GM18873 (cell line): ENCODE results near the gene GTPBP1.

Experiments
- ATAC-seq: cut with Tn5 transposase; IDR thresholded peaks from one replicate; pipeline ENCODE4 v1.9.1; 2021; ENCODE audit warnings: mild to moderate bottlenecking, moderate library complexity, moderate number of reproducible peaks; ENCODE audit not compliant: unreplicated experiment, low FRiP score

Gene GTPBP1

DNA sequence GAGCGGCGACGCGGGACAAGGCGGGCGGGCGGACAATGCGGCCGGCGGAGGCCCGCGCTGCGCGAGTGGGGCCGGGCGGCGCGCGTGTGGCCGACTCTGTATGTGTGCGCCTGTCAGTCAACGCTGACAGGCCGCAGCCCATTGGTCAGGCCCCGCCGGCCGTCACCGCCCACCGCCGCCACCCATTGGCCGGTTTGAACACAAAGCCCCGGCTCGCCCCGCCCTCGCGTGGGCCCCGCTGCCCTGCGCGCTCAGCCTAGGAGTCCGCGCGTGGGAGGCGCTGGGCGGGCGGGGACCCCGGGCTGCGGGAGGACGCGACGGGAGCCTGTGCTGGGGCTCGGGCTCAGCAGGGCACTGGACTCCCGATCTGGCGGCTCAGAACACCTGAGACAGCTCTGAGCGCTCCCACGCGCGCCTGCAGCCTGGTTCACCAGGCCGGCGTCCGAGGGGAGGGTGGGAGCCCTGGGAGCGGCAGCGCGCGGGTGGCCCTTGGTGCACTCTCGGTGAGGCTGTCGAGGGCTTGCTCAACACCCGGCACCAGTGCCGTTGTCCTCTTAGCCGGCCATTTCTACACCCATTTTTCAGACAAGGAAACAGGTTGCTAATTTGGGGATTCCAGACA is 50.3 kb downstream of the GTPBP1 start, which contains the start of gene SUN2:
SUN2 (minus strand) TSS at position 88 of the 622 bp plus-strand sequence. CDS start 3,370 bp downstream, outside the sequence.
- ATAC-seq, result peak; percentile 43

GRCh38 chr22:38756711-38757463 is 51.1 kb downstream of the GTPBP1 start:
- no peak for ATAC-seq

DNA sequence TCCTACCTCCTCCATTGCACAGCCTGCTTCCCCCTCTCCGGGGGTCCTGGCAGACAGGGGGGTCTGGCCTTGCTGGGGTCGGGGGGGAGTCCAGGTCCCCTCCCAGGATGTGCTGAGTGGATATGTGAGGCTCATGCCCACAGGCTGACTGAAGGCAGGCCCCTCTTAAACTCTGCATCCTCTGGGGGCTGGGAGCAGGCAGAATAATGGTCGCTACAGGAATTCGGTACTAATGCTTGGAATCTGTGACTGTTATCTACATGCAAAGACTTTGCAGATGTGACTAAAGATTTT is 51.7 kb downstream of the GTPBP1 start:
- ATAC-seq, result no peak

GRCh38 chr22:38758276-38758945 is 52.7 kb downstream of the GTPBP1 start:
- ATAC-seq, result no peak

DNA sequence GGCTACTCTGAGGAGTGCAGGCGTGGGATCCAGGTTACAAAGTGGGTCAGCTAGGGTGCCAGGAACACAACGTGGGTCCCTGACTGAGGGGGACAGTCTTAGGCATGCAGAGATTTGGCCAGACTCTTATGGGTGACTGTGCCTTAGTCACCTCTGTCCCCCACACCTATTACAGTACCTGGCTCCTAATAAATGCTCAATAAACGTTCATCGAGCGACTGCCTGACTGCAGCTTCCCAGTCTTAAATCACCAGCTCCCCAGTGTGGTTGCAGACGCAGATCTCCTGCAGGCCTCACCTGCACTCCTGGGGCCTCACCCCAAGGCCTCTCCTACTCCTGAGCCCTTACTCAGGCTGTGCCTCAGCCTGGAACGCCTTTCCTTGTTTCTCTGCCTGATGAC is 53.3 kb downstream of the GTPBP1 start:
- ATAC-seq, result no peak

DNA sequence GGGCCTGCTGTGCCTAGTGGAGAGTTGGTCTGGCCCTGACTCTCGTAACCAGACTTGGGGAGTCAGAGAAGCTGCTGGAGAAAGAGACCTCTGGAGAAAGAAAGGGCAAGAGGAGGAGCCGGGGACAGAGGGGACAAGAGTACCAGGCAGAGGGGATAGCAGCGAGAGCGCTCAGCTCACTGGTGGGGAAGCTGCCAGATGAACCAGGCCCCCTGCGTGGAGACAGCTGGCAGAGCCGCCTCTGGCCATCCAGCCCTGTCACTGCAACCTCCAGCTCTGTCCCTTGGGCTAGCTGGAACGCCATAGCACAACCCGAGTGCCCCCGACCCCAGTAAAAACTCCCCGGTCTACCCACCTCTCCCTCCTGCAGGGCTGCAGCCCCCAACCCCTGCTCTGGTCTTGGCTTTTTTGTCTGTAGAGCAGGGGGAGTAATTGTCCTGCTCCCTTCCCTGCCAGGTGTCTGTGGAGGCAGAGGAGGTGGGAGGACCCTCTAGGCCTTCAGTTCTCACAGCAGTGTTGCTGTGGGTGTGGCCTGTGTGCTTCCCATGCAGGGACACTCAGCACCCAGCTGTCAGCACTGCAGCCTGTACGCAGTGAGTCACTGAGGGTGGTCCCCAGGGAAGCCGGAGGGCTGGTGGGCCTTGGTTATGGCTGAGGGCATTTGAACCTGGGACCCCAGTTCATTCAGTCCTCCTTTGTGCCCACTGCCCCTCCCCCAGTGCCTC is 54.9 kb downstream of the GTPBP1 start:
- no peak for ATAC-seq

DNA sequence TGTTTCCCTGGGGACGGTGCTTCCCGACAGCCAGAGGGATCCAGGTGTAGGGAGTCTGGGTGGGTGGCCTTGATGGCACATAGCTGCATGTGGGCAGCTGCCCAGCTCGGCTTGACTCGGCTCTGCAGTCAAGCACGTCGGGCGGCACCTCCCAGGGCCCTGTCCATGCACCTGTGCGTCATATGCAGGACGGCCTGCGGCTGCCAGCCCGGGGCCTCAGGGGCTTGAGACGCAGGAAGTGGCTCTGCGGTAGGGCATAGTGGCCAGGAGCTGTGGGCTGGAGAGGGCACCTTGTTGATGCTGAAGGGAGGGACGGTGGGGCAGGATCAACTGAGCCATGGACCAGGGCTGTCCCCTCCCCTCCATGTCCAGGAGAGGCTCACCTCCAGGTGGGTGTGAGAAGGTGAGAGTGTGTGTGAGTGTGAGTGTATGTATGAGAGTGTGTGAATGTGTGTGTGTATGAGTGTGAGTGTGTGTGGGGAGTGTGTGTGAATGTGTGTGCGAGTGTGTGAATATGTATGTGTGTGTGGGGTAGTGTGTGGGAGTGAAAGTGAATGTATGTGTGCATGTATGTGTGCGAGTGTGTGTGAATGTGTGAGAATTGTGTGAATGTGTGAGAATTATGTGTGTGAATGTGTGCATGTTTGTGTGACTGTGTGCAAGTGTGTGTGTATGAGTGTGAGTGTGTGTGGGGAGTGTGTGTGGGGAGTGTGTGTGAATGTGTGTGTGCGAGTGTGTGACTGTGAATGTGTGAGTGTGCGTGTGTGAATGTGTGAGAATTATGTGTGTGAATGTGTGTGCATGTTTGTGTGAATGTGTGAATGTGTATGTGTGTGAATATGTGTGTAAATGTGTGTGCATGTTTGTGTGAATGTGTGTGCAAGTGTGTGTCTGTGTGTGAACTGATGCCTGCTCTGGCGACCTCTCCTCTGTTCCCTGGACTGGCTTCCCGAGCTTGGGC is 55.7 kb downstream of the GTPBP1 start:
- ATAC-seq, result no peak

- no peak for ATAC-seq
Measured at GRCh38 chr22:38762551-38762983, 56.8 kb downstream of the GTPBP1 start.

DNA sequence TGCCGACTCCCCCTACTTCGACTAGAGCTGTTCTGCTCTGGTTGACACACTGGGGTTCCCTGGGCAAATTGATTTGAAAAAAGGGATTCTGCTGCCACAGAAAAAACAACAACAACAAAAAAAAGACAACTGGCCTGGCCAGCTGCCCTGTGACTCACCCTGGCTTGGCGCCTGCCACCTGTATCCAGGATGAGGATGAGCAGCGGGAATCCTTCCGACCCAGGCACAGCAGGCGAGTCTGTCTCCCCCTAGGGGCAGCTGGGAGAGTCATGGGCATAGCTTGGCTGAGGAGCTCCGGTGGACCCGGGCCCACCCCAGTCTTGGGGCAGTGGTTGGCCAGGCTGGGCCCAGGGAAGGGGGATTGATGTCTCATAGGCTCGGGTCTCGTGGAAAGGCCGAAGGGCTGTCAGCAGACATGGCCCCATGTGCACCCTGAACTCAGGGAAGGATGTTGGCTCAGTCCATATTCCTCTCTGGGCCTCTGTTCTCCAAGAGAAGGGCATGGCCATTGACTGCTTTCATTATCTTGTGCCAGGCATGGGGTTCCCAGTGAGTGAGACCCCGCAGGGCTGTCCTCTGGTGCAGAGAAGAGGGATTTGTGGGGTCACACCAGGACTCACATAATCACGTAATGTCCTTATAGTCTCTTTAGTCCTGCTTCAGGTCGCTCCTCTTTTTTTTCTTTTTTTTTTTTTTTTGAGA is 60.5 kb downstream of the GTPBP1 start:
- ATAC-seq, result no peak

- ATAC-seq, result no peak
Measured at GRCh38 chr22:38767313-38767712, 61.6 kb downstream of the GTPBP1 start.

- no peak for ATAC-seq
Measured at GRCh38 chr22:38768036-38768435, 62.3 kb downstream of the GTPBP1 start.

- ATAC-seq, result no peak
Measured at GRCh38 chr22:38770257-38770949, 64.7 kb downstream of the GTPBP1 start.

- ATAC-seq, result no peak
Measured at GRCh38 chr22:38772623-38772873, 66.8 kb downstream of the GTPBP1 start.

- no peak for ATAC-seq
Measured at GRCh38 chr22:38773363-38773946, 67.7 kb downstream of the GTPBP1 start.

GRCh38 chr22:38774496-38775166 is 68.9 kb downstream of the GTPBP1 start:
- ATAC-seq, result no peak

DNA sequence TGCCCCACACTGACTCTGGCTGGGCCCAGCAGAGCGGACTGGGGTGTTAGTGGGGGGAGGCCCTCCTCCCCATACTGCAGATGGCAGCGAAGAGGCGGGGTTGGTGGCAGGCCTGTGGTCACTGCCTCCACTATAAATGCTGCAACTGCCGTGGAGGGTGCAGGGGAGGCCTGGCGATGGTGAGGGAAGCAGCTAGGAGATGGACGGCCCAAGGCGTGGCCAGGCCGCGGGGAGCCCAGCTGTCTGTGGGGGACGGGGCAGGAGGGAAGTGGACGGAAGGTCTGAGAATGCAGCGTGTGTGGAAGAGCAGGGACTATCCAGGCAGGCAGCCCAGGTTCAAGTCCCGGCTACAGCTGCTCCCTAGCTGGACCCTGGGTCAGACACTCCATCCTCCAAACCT is 69.9 kb downstream of the GTPBP1 start:
- no peak for ATAC-seq

DNA sequence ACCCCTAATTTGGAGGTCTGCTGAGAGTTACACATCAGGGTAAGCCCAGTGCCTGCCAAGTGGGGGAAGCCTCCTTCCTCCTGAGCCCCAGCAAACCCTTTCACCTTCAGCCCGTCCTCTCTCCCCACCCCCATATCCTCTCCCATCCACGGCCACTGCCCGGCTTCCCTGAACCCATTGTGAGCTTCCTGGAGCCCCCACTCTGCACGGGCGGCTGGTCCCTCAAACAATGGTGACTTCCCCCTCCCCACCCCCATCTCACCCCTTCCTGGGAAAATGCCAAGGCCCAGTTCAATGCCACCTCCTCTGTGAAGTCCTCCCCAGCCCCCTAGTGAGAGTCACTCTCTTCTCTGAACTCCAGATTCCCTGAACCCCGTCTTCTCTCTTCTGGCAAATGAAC is 70.3 kb downstream of the GTPBP1 start:
- no peak for ATAC-seq

- ATAC-seq, result no peak
Measured at GRCh38 chr22:38777087-38777671, 71.4 kb downstream of the GTPBP1 start.
